GM19372 (cell line): ENCODE measurements around the gene CAPN7.

Source experiments
- ATAC-seq: cut with Tn5 transposase; IDR thresholded peaks from one replicate; pipeline ENCODE4 v1.9.1; 2021; ENCODE audit warnings: mild to moderate bottlenecking, low read depth, moderate library complexity; ENCODE audit not compliant: unreplicated experiment

Gene CAPN7

GRCh38 chr3:15271785-15272381, 65.8 kb downstream of the CAPN7 start:
- peak; percentile 68 for ATAC-seq

- no peak for ATAC-seq
Measured at GRCh38 chr3:15272426-15273196, 66.6 kb downstream of the CAPN7 start.

- no peak for ATAC-seq
Measured at GRCh38 chr3:15273227-15273626, 67.2 kb downstream of the CAPN7 start.

GRCh38 chr3:15276028-15276724, 70.1 kb downstream of the CAPN7 start:
- ATAC-seq = no peak

GRCh38 chr3:15277861-15278500, 71.9 kb downstream of the CAPN7 start:
- no peak for ATAC-seq

- no peak for ATAC-seq
Measured at GRCh38 chr3:15279205-15279604, 73.2 kb downstream of the CAPN7 start.

- ATAC-seq = no peak
Measured at GRCh38 chr3:15279671-15280402, 73.8 kb downstream of the CAPN7 start.

- no peak for ATAC-seq
Measured at GRCh38 chr3:15280853-15281532, 74.9 kb downstream of the CAPN7 start.

GRCh38 chr3:15281817-15282216, 75.8 kb downstream of the CAPN7 start:
- ATAC-seq = no peak

- ATAC-seq = no peak
Measured at GRCh38 chr3:15283702-15284101, 77.7 kb downstream of the CAPN7 start.

GRCh38 chr3:15284121-15284889, 78.3 kb downstream of the CAPN7 start:
- ATAC-seq = no peak

- no peak for ATAC-seq
Measured at GRCh38 chr3:15286022-15286421, 80.0 kb downstream of the CAPN7 start.

GRCh38 chr3:15287565-15288330, 81.7 kb downstream of the CAPN7 start:
- no peak for ATAC-seq

GRCh38 chr3:15288331-15289035, 82.4 kb downstream of the CAPN7 start:
- ATAC-seq = no peak

- ATAC-seq = no peak
Measured at GRCh38 chr3:15289661-15290060, 83.6 kb downstream of the CAPN7 start.

GRCh38 chr3:15290736-15291135, 84.7 kb downstream of the CAPN7 start:
- ATAC-seq = no peak

GRCh38 chr3:15291589-15292541, 85.8 kb downstream of the CAPN7 start:
- ATAC-seq = peak; percentile 84
